Thyroid gland (tissue), 4 donors: ENCODE data around the gene ALDOC. TPM values are rescaled to one million over a fixed set of nuclear protein-coding genes. Genes with fewer than 3 reads are reported as not detected.
"Not testable (repeated sequence)": the region's sequence is repeated elsewhere in the genome, so short reads cannot be mapped to it uniquely, and the experiment has no call there.

Source experiments
- DNase-seq, 2 donors: peaks; one replicate each; pipeline ENCODE4 v3.0.0-alpha.2; 2019
- H3K27ac ChIP-seq, 3 donors: fragments of 200-600 bp; sonication (generic); 1 replicate in 2 of 3; 2 replicates in 1 of 3; pipeline ENCODE4 v1.5.1; 2016 to 2019; ENCODE audit warnings: mild to moderate bottlenecking in 1 of 3, moderate library complexity in 1 of 3
- H3K27me3 ChIP-seq: fragments of 200-600 bp; sonication (generic); one replicate; pipeline ENCODE4 v1.5.1; 2019
- H3K36me3 ChIP-seq, 2 donors: fragments of 200-600 bp; sonication (generic); one replicate each; pipeline ENCODE4 v1.5.1; 2016 to 2019
- H3K4me1 ChIP-seq, 2 donors: fragments of 200-600 bp; sonication (generic); one replicate each; pipeline ENCODE4 v1.5.1; 2017 to 2019
- H3K4me3 ChIP-seq, 3 donors: fragments of 200-600 bp; sonication (generic); replicated peaks in 1 of 3; 1 replicate in 2 of 3; 2 replicates in 1 of 3; pipeline ENCODE4 v1.5.1; 2016; ENCODE audit warnings: mild to moderate bottlenecking in 1 of 3
- H3K9me3 ChIP-seq: fragments of 200-600 bp; sonication (generic); one replicate; pipeline ENCODE4 v1.5.1; 2017
- CTCF ChIP-seq, 6 experiments: fragments of 200-600 bp in 3 of 6; fragments of 450-650 bp in 3 of 6; sonication (generic) in 3 of 6; IDR thresholded peaks; one replicate each; pipeline ENCODE4 v1.5.1; 2016 to 2019; ENCODE audit warnings: antibody characterized with exemption in 6 of 6, mild to moderate bottlenecking in 2 of 6, inconsistent platforms in 1 of 6, moderate library complexity in 1 of 6
- POLR2A ChIP-seq, 2 donors: fragments of 450-650 bp; IDR thresholded peaks; one replicate each; pipeline ENCODE4 v1.6.1; 2017; ENCODE audit warnings: antibody characterized with exemption in 2 of 2, mild to moderate bottlenecking in 2 of 2, moderate library complexity in 1 of 2
- WGBS, 2 donors: methylation state at CpG; one replicate each; pipeline ENCODE4 v1.1.5; 2017; 5-methylcytosine and 5-hydroxymethylcytosine counted together
- intact Hi-C: fragments of 100-400 bp; cut with DNase I; formaldehyde crosslinking; loops from one replicate; pipeline ENCODE4 v1.15.1; 2023
- total RNA-seq, 4 donors: library from RNA; depleted of rRNA; stranded (reverse); fragments of >200 nt; gene quantifications; one replicate each; pipeline ENCODE4 v1.2.3, GENCODE V29; 2016

The ALDOC gene
- total RNA-seq, 4 donors from 2014 or later = 6.0 to 13.1 (median 8.7) TPM

GRCh38 chr17:28612936-28613872, 36.5 kb upstream of the ALDOC start:
- peak; percentile 48 to 49 for DNase-seq
- Histone ChIP-seq H3K4me1 (peaks cover 0 to 6% of the 10 kb centered on the region in 2 donors), H3K36me3 (peaks cover 40 to 43% of the 10 kb centered on the region in 2 donors), H3K9me3 (no peaks in the 10 kb centered on the region), H3K4me3 (no peak overlapping the region), H3K27ac (peak overlapping the region in 1 of 3 donors; percentile 15), H3K27me3 (no peaks in the 10 kb centered on the region)
- peak; percentile 33 to 76 (median 58) for TF ChIP-seq CTCF (IDR thresholded peaks at IDR 0.05)
- TF ChIP-seq POLR2A (IDR thresholded peaks at IDR 0.05) = no peak
- 78 to 87% methylated on average over 6 of the region's 6 CpGs for WGBS, 2 donors
- intact Hi-C loops = loop anchor here (2.0 to 5.0 kb wide), 2 partner anchors 66 to 121 kb away; no protein-coding TSS in a partner anchor

GRCh38 chr17:28612531-28612930, 35.8 kb upstream of the ALDOC start:
- Histone ChIP-seq H3K27ac (peak overlapping the region in 1 of 3 donors; percentile 15), H3K4me3 (no peak overlapping the region), H3K9me3 (no peaks in the 10 kb centered on the region), H3K36me3 (peaks cover 33 to 36% of the 10 kb centered on the region in 2 donors), H3K27me3 (no peaks in the 10 kb centered on the region), H3K4me1 (peaks cover 0 to 6% of the 10 kb centered on the region in 2 donors)
- DNase-seq = no peak
- WGBS, 2 donors = 33 to 45% methylated on average over 2 of the region's 2 CpGs
- no peak for TF ChIP-seq CTCF (IDR thresholded peaks at IDR 0.05)
- intact Hi-C loops = loop anchor here (2.0 to 5.0 kb wide), 2 partner anchors 66 to 120 kb away; no protein-coding TSS in a partner anchor

GRCh38 chr17:28610376-28610775, 33.7 kb upstream of the ALDOC start:
- TF ChIP-seq CTCF (IDR thresholded peaks at IDR 0.05) = no peak
- TF ChIP-seq POLR2A (IDR thresholded peaks at IDR 0.05) = no peak
- Histone ChIP-seq H3K27ac (no peak overlapping the region), H3K4me3 (no peak overlapping the region), H3K9me3 (no peaks in the 10 kb centered on the region), H3K27me3 (no peaks in the 10 kb centered on the region), H3K4me1 (peaks cover 0 to 9% of the 10 kb centered on the region in 2 donors), H3K36me3 (peaks cover 12 to 15% of the 10 kb centered on the region in 2 donors)
- no peak for DNase-seq
- 88 to 91% methylated on average over 8 of the region's 8 CpGs for WGBS, 2 donors
- intact Hi-C loops = loop anchor here (5.0 kb wide), 1 partner anchor 118 kb away; no protein-coding TSS in a partner anchor

GRCh38 chr17:28604031-28604430, 27.3 kb upstream of the ALDOC start:
- Histone ChIP-seq H3K27ac (peak overlapping the region in 2 of 3 donors; percentile 42 to 76), H3K4me3 (peak overlapping the region in 1 of 3 donors; percentile 17), H3K4me1 (peaks cover 0 to 21% of the 10 kb centered on the region in 2 donors)
- DNase-seq, H3K9me3 ChIP-seq, H3K27me3 ChIP-seq, H3K36me3 ChIP-seq, intact Hi-C loops: not testable (repeated sequence)
- 80 to 88% methylated on average over 2 to 3 of the region's 31 CpGs for WGBS, 2 donors

- intact Hi-C loops = no loop called here
- H3K36me3 ChIP-seq = no peaks in the 10 kb centered on the region
- H3K4me1 ChIP-seq = peaks cover 6 to 24% of the 10 kb centered on the region in 2 donors
- WGBS, 2 donors = 16 to 30% methylated on average over 25 to 40 of the region's 40 CpGs
- H3K27me3 ChIP-seq = no peaks in the 10 kb centered on the region
- peak; percentile 52 to 60 for DNase-seq
- peak overlapping the region; percentile 24 to 58 (median 29) for H3K4me3 ChIP-seq
- TF ChIP-seq CTCF (IDR thresholded peaks at IDR 0.05) = no peak
- TF ChIP-seq POLR2A (IDR thresholded peaks at IDR 0.05) = no peak
- peak overlapping the region; percentile 71 to 84 (median 83) for H3K27ac ChIP-seq
- H3K9me3 ChIP-seq = no peaks in the 10 kb centered on the region
These were observed 22.9 kb upstream of the ALDOC start for GRCh38 chr17:28599311-28600184.
